NCI-H2029 treated with DMSO at 0.1 percent for 48 hours (cell line): ENCODE data around the gene UBAC2.
"Not testable (repeated sequence)": the region's sequence is repeated elsewhere in the genome, so short reads cannot be mapped to it uniquely, and the experiment has no call there.

Experiments
- DNase-seq: peaks from one replicate; lab custom pipeline; 2025; lab: John Stamatoyannopoulos, UW

The UBAC2 gene

GRCh38 chr13:99396446-99396845, 195.8 kb downstream of the UBAC2 start:
- DNase-seq, result no peak

- no peak for DNase-seq
Measured at GRCh38 chr13:99398071-99398470, 197.4 kb downstream of the UBAC2 start.

- no peak for DNase-seq
Measured at GRCh38 chr13:99398916-99399622, 198.4 kb downstream of the UBAC2 start.

GRCh38 chr13:99399623-99399974, 198.9 kb downstream of the UBAC2 start:
- DNase-seq, result no peak

- no peak for DNase-seq
Measured at GRCh38 chr13:99403458-99403971, 202.9 kb downstream of the UBAC2 start.

GRCh38 chr13:99404005-99404755, 203.5 kb downstream of the UBAC2 start:
- no peak for DNase-seq

GRCh38 chr13:99405966-99406365, 205.3 kb downstream of the UBAC2 start:
- DNase-seq, result no peak

GRCh38 chr13:99406799-99407201, 206.1 kb downstream of the UBAC2 start:
- no peak for DNase-seq

GRCh38 chr13:99407906-99408702, 207.4 kb downstream of the UBAC2 start:
- DNase-seq, result no peak

GRCh38 chr13:99408703-99409000, 208.0 kb downstream of the UBAC2 start:
- DNase-seq, result no peak

GRCh38 chr13:99409461-99410083, 208.9 kb downstream of the UBAC2 start:
- DNase-seq, result not testable (repeated sequence)

GRCh38 chr13:99410646-99411475, 210.2 kb downstream of the UBAC2 start:
- DNase-seq, result not testable (repeated sequence)

GRCh38 chr13:99412856-99413255, 212.2 kb downstream of the UBAC2 start:
- DNase-seq, result no peak

- DNase-seq, result no peak
Measured at GRCh38 chr13:99414048-99414995, 213.7 kb downstream of the UBAC2 start.

- no peak for DNase-seq
Measured at GRCh38 chr13:99415014-99415650, 214.5 kb downstream of the UBAC2 start.

GRCh38 chr13:99415851-99416331, 215.2 kb downstream of the UBAC2 start:
- DNase-seq, result no peak

- no peak for DNase-seq
Measured at GRCh38 chr13:99416411-99417121, 215.9 kb downstream of the UBAC2 start.

- no peak for DNase-seq
Measured at GRCh38 chr13:99417201-99418102, 216.8 kb downstream of the UBAC2 start.
